Ishikawa (cell line): ENCODE measurements around the gene SV2C.

ENCODE experiments used
- CEBPB ChIP-seq: IDR thresholded peaks from 2 replicates; pipeline ENCODE4 v1.6.1; 2012
- CREB1 ChIP-seq: IDR thresholded peaks from 2 replicates; pipeline ENCODE4 v1.6.1; 2012; ENCODE audit warnings: low read depth
- EGR1 ChIP-seq: IDR thresholded peaks from 2 replicates; pipeline ENCODE4 v1.6.1; 2012
- EP300 ChIP-seq: IDR thresholded peaks from 2 replicates; pipeline ENCODE4 v1.6.1; 2012; ENCODE audit warnings: borderline replicate concordance
- FOXM1 ChIP-seq: IDR thresholded peaks from 2 replicates; pipeline ENCODE4 v1.6.1; 2012; ENCODE audit warnings: low read depth, borderline replicate concordance
- MAX ChIP-seq: IDR thresholded peaks from 2 replicates; pipeline ENCODE4 v1.6.1; 2012
- NFIC ChIP-seq: IDR thresholded peaks from 2 replicates; pipeline ENCODE4 v1.6.1; 2012
- RAD21 ChIP-seq: IDR thresholded peaks from 2 replicates; pipeline ENCODE4 v1.6.1; 2012; ENCODE audit warnings: low read depth
- REST ChIP-seq: IDR thresholded peaks from 2 replicates; pipeline ENCODE4 v1.6.1; 2012; ENCODE audit warnings: low read depth, mild to moderate bottlenecking
- TAF1 ChIP-seq: IDR thresholded peaks from 2 replicates; pipeline ENCODE4 v1.6.1; 2012; ENCODE audit warnings: low read depth, mild to moderate bottlenecking
- TCF12 ChIP-seq: IDR thresholded peaks from 2 replicates; pipeline ENCODE4 v1.6.1; 2012; ENCODE audit warnings: low read depth
- TEAD4 ChIP-seq: IDR thresholded peaks from 2 replicates; pipeline ENCODE4 v1.6.1; 2012
- USF1 ChIP-seq: IDR thresholded peaks from 2 replicates; pipeline ENCODE4 v1.6.1; 2012
- YY1 ChIP-seq: IDR thresholded peaks from 2 replicates; pipeline ENCODE4 v1.6.1; 2012; ENCODE audit warnings: low read depth
- ZBTB7A ChIP-seq: IDR thresholded peaks from 2 replicates; pipeline ENCODE4 v1.6.1; 2012; ENCODE audit warnings: low read depth

Gene SV2C

GRCh38 chr5:76086095-76086494, 2.9 kb downstream of the SV2C start:
- TF ChIP-seq EP300 (no peak), ZBTB7A (no peak), NFIC (no peak), EGR1 (no peak), REST (no peak), RAD21 (no peak), MAX (no peak), USF1 (no peak), TEAD4 (no peak), CREB1 (no peak), FOXM1 (no peak), YY1 (no peak)

GRCh38 chr5:76091351-76091750, 8.2 kb downstream of the SV2C start:
- no peak for TF ChIP-seq RAD21
- TF ChIP-seq ZBTB7A, result no peak
- TF ChIP-seq CREB1, result no peak
- no peak for TF ChIP-seq CEBPB
- no peak for TF ChIP-seq MAX
- TF ChIP-seq NFIC, result no peak
- TF ChIP-seq TCF12, result no peak
- TF ChIP-seq EP300, result no peak
- no peak for TF ChIP-seq TEAD4
- no peak for TF ChIP-seq TAF1
- no peak for TF ChIP-seq FOXM1
- TF ChIP-seq REST, result no peak
- TF ChIP-seq USF1, result no peak

- TF ChIP-seq TAF1 (no peak), TCF12 (no peak), EGR1 (no peak), YY1 (no peak), NFIC (no peak), FOXM1 (no peak), ZBTB7A (no peak), RAD21 (no peak), TEAD4 (no peak), EP300 (no peak), USF1 (no peak), REST (no peak), CEBPB (no peak), MAX (no peak), CREB1 (no peak)
These were observed 16.1 kb downstream of the SV2C start for GRCh38 chr5:76099286-76099702.

- no peak for TF ChIP-seq REST
- no peak for TF ChIP-seq TCF12
- no peak for TF ChIP-seq USF1
- TF ChIP-seq ZBTB7A, result no peak
- TF ChIP-seq TEAD4, result no peak
- no peak for TF ChIP-seq EGR1
- no peak for TF ChIP-seq EP300
- TF ChIP-seq YY1, result no peak
- TF ChIP-seq RAD21, result no peak
- no peak for TF ChIP-seq MAX
- TF ChIP-seq FOXM1, result no peak
- no peak for TF ChIP-seq TAF1
- TF ChIP-seq NFIC, result no peak
- no peak for TF ChIP-seq CREB1
- no peak for TF ChIP-seq CEBPB
These were observed 16.6 kb downstream of the SV2C start for GRCh38 chr5:76099756-76100155.
